GM23338 (cell line): ENCODE data around the gene HSPB6. TPM values are rescaled to one million over a fixed set of nuclear protein-coding genes. Genes with fewer than 3 reads are reported as not detected.

ENCODE experiments used
- ATAC-seq: fragments of 200-7000 bp; cut with Tn5 transposase; 3 replicates; pipeline ENCODE4 v1.9.1; 2020
- DNase-seq: peaks from one replicate; pipeline ENCODE4 v3.0.0-alpha.2; 2015; ENCODE audit warnings: low spot score
- H2AFZ ChIP-seq: fragments of 200-600 bp; sonication (generic); 2 replicates; pipeline ENCODE4 v1.8.0; 2016; ENCODE audit warnings: antibody characterized with exemption, mild to moderate bottlenecking, moderate library complexity
- H3F3A ChIP-seq: fragments of 200-600 bp; sonication (generic); replicated peaks from 2 replicates; pipeline ENCODE4 v1.8.0; 2017; ENCODE audit warnings: antibody characterized with exemption, mixed run types, low read depth
- H3K27ac ChIP-seq: fragments of 200-600 bp; sonication (generic); 2 replicates; pipeline ENCODE4 v1.6.1; 2016; ENCODE audit warnings: low read depth
- H3K27me3 ChIP-seq: fragments of 200-600 bp; sonication (generic); 2 replicates; pipeline ENCODE4 v1.8.0; 2016; ENCODE audit warnings: mild to moderate bottlenecking, mixed run types, moderate library complexity; ENCODE audit not compliant: insufficient read depth
- H3K36me3 ChIP-seq: fragments of 200-600 bp; sonication (generic); 2 replicates; pipeline ENCODE4 v1.8.0; 2016; ENCODE audit warnings: mild to moderate bottlenecking; ENCODE audit not compliant: insufficient read depth
- H3K4me1 ChIP-seq: fragments of 200-600 bp; sonication (generic); 2 replicates; pipeline ENCODE4 v1.8.0; 2016; ENCODE audit warnings: mild to moderate bottlenecking, moderate library complexity; ENCODE audit not compliant: insufficient read depth
- H3K4me2 ChIP-seq: fragments of 200-600 bp; sonication (generic); 2 replicates; pipeline ENCODE4 v1.7.1; 2017; ENCODE audit warnings: mixed run types
- H3K4me3 ChIP-seq: fragments of 200-600 bp; sonication (generic); 2 replicates; pipeline ENCODE4 v1.6.1; 2016; ENCODE audit warnings: mixed run types
- H3K79me2 ChIP-seq: fragments of 200-600 bp; sonication (generic); replicated peaks from 2 replicates; pipeline ENCODE4 v1.8.0; 2017; ENCODE audit warnings: mild to moderate bottlenecking; ENCODE audit not compliant: insufficient read depth
- H3K9me2 ChIP-seq: fragments of 200-600 bp; sonication (generic); 2 replicates; pipeline ENCODE4 v1.8.0; 2017; ENCODE audit not compliant: insufficient read depth
- H4K20me1 ChIP-seq: fragments of 200-600 bp; sonication (generic); replicated peaks from 2 replicates; pipeline ENCODE4 v1.8.0; 2017; ENCODE audit warnings: mild to moderate bottlenecking; ENCODE audit not compliant: insufficient read depth
- H3K27ac Mint-ChIP-seq: 2 replicates; pipeline ENCODE4 v1.8.0; 2020; ENCODE audit warnings: inconsistent platforms, mild to moderate bottlenecking, moderate library complexity, mixed read lengths
- H3K27me3 Mint-ChIP-seq: 3 replicates; pipeline ENCODE4 v1.8.0; 2022; ENCODE audit warnings: low read depth, mild to moderate bottlenecking, moderate library complexity, mixed read lengths, inconsistent platforms; ENCODE audit not compliant: insufficient read depth, poor library complexity
- H3K36me3 Mint-ChIP-seq: 3 replicates; pipeline ENCODE4 v1.8.0; 2021; ENCODE audit warnings: low read depth, mild to moderate bottlenecking, inconsistent platforms, moderate library complexity, mixed read lengths
- H3K4me1 Mint-ChIP-seq: 3 replicates; pipeline ENCODE4 v1.8.0; 2020; ENCODE audit warnings: mild to moderate bottlenecking, inconsistent platforms, mixed read lengths
- H3K4me3 Mint-ChIP-seq: 3 replicates; pipeline ENCODE4 v1.8.0; 2021; ENCODE audit warnings: moderate library complexity, mild to moderate bottlenecking, inconsistent platforms, mixed read lengths
- H3K9me3 Mint-ChIP-seq: 3 replicates; pipeline ENCODE4 v1.8.0; 2020; ENCODE audit warnings: moderate library complexity, mild to moderate bottlenecking, inconsistent platforms, mixed read lengths
- CREB1 ChIP-seq: fragments of 250-450 bp; sonication (Bioruptor Pico); IDR thresholded peaks from 2 replicates; pipeline ENCODE4 v1.5.0; 2020; ENCODE audit warnings: low read depth, mild to moderate bottlenecking, moderate library complexity
- CTCF ChIP-seq, 2 experiments: fragments of 200-600 bp in 1 of 2; sonication (generic) in 1 of 2; conservative IDR thresholded peaks; 2 replicates each; pipeline versions ENCODE4 v1.5.1 to v1.6.1; 2016 to 2017; ENCODE audit warnings: antibody characterized with exemption in 2 of 2, low read depth in 2 of 2, mild to moderate bottlenecking in 2 of 2, moderate library complexity in 1 of 2
- ETS1 ChIP-seq: IDR thresholded peaks from 2 replicates; pipeline ENCODE4 v1.6.1; 2016; ENCODE audit warnings: antibody characterized with exemption
- EZH2phosphoT487 ChIP-seq: fragments of 200-600 bp; sonication (generic); IDR thresholded peaks from one replicate; pipeline ENCODE4 v1.8.1; 2018; ENCODE audit warnings: antibody characterized with exemption; ENCODE audit not compliant: unreplicated experiment
- ZNF114 ChIP-seq: fragments of 250-450 bp; sonication (Bioruptor Pico); IDR thresholded peaks from 2 replicates; pipeline ENCODE4 v1.5.0; 2020; ENCODE audit warnings: mild to moderate bottlenecking, moderate library complexity
- ZNF462 ChIP-seq: fragments of 250-450 bp; sonication (Bioruptor Pico); IDR thresholded peaks from 2 replicates; pipeline ENCODE4 v1.5.0; 2020; ENCODE audit warnings: mild to moderate bottlenecking, moderate library complexity
- polyA plus RNA-seq: library from polyadenylated mRNA; unstranded; fragments of >200 nt; fragmentation: Nextera tagmentation; extraction: Ambion mirVana; gene quantifications from 2 replicates; pipeline ENCODE4 v1.2.1, GENCODE V29; 2016
- total RNA-seq: library from RNA; depleted of rRNA; stranded (reverse); fragments of >200 nt; shearing (Covaris generic); gene quantifications from 2 replicates; pipeline ENCODE4 v1.2.3, GENCODE V29; 2014
- TF ChIP-seq, protein P1 (sequence below): IDR thresholded peaks from one replicate; pipeline ENCODE4 v1.6.1; 2018; ENCODE audit warnings: antibody characterized with exemption; ENCODE audit not compliant: unreplicated experiment

Gene HSPB6
- total and polyA plus RNA-seq, 2 experiments from 2014 or later: 0.87 to 3.2 TPM

DNA sequence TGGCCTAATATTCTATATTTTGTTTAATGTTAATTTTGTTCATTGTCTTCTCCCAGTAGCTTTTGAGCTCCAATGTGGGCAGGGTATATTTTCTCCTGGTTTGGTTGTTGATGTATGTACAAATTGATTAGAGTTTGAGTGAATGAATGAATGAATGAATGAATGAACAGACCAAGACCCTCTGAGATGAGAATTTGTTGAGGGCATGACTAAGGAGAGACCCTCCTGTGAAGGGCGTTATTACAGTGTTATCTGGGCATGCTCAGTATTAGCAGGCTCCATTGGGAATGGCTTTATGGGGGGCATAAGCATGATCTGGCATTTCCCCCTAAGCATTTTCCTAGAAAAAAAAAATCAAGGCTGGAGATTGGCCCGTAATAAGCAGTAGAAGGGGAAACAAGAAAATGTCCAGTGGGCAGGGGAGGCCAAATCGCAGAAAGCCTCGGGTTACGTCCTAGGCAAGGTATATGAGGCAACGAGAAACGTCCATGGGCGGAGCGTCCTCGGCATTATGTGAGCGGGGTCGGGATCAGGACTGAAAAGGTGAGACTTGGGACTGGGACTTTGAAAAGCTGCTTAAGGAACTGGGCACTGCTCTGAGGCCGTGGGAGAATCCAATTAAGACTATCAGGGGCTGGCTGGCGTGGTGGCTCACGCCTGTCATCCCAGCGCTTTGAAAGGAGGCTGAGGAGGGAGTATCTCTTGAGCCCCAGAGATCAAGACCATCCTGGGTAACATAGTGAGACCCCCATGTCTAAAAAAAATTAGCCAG is 17.6 kb upstream of the HSPB6 start (continued):
- TF ChIP-seq, protein P1, sequence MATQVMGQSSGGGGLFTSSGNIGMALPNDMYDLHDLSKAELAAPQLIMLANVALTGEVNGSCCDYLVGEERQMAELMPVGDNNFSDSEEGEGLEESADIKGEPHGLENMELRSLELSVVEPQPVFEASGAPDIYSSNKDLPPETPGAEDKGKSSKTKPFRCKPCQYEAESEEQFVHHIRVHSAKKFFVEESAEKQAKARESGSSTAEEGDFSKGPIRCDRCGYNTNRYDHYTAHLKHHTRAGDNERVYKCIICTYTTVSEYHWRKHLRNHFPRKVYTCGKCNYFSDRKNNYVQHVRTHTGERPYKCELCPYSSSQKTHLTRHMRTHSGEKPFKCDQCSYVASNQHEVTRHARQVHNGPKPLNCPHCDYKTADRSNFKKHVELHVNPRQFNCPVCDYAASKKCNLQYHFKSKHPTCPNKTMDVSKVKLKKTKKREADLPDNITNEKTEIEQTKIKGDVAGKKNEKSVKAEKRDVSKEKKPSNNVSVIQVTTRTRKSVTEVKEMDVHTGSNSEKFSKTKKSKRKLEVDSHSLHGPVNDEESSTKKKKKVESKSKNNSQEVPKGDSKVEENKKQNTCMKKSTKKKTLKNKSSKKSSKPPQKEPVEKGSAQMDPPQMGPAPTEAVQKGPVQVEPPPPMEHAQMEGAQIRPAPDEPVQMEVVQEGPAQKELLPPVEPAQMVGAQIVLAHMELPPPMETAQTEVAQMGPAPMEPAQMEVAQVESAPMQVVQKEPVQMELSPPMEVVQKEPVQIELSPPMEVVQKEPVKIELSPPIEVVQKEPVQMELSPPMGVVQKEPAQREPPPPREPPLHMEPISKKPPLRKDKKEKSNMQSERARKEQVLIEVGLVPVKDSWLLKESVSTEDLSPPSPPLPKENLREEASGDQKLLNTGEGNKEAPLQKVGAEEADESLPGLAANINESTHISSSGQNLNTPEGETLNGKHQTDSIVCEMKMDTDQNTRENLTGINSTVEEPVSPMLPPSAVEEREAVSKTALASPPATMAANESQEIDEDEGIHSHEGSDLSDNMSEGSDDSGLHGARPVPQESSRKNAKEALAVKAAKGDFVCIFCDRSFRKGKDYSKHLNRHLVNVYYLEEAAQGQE: no peak
- TF ChIP-seq EZH2phosphoT487 (no peak), ETS1 (no peak)

DNA sequence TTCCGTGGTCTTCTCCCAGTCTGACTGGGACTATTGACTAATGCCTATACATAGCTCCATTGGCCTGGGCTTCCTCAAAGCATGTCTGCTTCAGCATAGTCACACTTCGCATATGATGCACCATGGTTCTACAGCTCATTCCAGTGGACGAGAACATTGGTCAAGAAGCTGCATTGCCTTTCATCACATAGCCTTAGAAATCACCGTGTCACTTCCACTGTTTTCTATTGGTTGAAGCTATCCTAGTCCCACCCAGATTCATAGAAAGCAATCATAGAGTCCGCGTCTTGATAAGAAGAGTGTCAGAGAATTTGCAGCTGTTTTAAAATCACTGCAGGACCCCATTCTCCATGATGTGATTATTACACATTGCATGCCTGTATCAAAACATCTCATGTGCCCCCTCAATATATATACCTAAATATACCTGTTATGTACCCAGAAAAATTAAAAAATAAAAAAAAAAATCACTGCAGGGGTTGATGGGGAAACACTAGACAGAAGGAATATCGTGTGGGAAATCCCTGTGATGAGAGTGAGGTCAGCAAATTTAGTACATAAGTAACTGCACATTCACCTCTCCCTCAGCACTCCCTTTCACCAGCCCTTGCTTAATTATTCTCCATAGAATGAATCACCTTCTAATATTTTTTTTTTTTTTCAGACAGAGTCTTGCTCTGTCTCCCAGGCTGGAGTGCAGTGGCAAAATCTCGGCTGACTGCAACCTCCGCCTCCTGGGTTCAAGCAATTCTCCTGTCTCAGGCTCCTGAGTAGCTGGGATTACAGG is 16.4 kb upstream of the HSPB6 start:
- no peak for ATAC-seq
- Mint-ChIP-seq H3K36me3 (peaks cover 6% of the 10 kb centered on the region), H3K9me3 (no peaks in the 10 kb centered on the region; the same call in 2 of the 3 replicates), H3K4me3 (no peak overlapping the region), H3K4me1 (peaks cover 38% of the 10 kb centered on the region), H3K27me3 (peaks cover 22% of the 10 kb centered on the region), H3K27ac (no peak overlapping the region)
- H2AFZ ChIP-seq: no peak overlapping the region
- no peak overlapping the region for H3K4me3 ChIP-seq
- H4K20me1 ChIP-seq: no peaks in the 10 kb centered on the region; the same call in 1 of the 2 replicates
- H3K4me2 ChIP-seq: no peak overlapping the region
- H3K4me1 ChIP-seq: peaks cover 27% of the 10 kb centered on the region
- H3K9me2 ChIP-seq: no peaks in the 10 kb centered on the region
- peaks cover 7% of the 10 kb centered on the region; the same call in 1 of the 2 replicates for H3F3A ChIP-seq
- no peaks in the 10 kb centered on the region for H3K79me2 ChIP-seq
- no peak for DNase-seq
- no peak overlapping the region for H3K27ac ChIP-seq
- H3K36me3 ChIP-seq: no peaks in the 10 kb centered on the region
- H3K27me3 ChIP-seq: peaks cover 16% of the 10 kb centered on the region
- no peak for TF ChIP-seq ZNF462 (CRISPR knock-in tag)
- TF ChIP-seq ZNF114 (CRISPR knock-in tag): no peak
- TF ChIP-seq ETS1: no peak
- no peak for TF ChIP-seq CTCF (conservative IDR thresholded peaks at IDR 0.05; ENCODE audit: low read depth in 2 of 2)
- no peak for TF ChIP-seq CREB1 (CRISPR knock-in tag)
- no peak for TF ChIP-seq EZH2phosphoT487
